ENCODE results near the gene TOX2. TPM values are rescaled to one million over a fixed set of nuclear protein-coding genes. Genes with fewer than 3 reads are reported as not detected.

TOX2 gene
- total RNA-seq, 2 experiments from 2014 or later = 0.23 TPM; not detected in 1

DNA sequence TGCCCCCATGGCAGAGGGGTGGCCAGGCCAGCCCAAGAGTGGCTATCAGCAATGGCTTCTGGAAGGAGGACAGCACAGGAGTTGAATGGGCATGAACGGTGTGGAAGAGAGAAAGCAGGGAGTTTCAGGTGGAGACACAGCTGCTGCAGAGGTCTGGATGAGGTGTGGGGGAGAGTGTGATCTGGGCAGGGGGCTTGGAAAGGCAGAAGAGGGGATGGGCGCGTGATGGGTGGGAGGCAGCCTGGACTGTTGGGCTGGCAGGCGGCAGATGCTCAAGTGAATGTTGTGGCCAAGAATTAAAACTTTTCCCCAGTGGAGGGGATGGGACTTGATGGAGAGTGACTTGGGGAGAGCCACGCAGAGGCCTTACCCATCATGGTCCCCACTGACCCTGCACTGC lies 46.5 kb downstream of the TOX2 start:
- no peaks in the 10 kb centered on the region for H3K9me2 ChIP-seq (ENCODE audit: insufficient read depth, low read length)
- CTCF ChIA-PET (ENCODE audit: unreplicated experiment) = no interaction called here
- TF ChIP-seq, protein P1, sequence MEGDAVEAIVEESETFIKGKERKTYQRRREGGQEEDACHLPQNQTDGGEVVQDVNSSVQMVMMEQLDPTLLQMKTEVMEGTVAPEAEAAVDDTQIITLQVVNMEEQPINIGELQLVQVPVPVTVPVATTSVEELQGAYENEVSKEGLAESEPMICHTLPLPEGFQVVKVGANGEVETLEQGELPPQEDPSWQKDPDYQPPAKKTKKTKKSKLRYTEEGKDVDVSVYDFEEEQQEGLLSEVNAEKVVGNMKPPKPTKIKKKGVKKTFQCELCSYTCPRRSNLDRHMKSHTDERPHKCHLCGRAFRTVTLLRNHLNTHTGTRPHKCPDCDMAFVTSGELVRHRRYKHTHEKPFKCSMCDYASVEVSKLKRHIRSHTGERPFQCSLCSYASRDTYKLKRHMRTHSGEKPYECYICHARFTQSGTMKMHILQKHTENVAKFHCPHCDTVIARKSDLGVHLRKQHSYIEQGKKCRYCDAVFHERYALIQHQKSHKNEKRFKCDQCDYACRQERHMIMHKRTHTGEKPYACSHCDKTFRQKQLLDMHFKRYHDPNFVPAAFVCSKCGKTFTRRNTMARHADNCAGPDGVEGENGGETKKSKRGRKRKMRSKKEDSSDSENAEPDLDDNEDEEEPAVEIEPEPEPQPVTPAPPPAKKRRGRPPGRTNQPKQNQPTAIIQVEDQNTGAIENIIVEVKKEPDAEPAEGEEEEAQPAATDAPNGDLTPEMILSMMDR (conservative IDR thresholded peaks at IDR 0.05; ENCODE audit: low read length) = no peak
- TF ChIP-seq EZH2phosphoT487 (IDR thresholded peaks at IDR 0.05; ENCODE audit: borderline replicate concordance, low read depth, low read length) = no peak
- peaks cover 9% of the 10 kb centered on the region for H3K4me1 ChIP-seq (ENCODE audit: insufficient read depth, low read length, poor library complexity, severe bottlenecking)
- POLR2A ChIA-PET = no interaction called here
- no peaks in the 10 kb centered on the region for H3K36me3 ChIP-seq (ENCODE audit: insufficient read depth, low read length)
- no peak overlapping the region for H3K4me3 ChIP-seq (ENCODE audit: low read depth, low read length, poor library complexity, severe bottlenecking)
- DNase-seq (ENCODE audit: low spot score) = no peak
- intact Hi-C loops (cut with micrococcal nuclease; ENCODE audit: unreplicated experiment) = no loop called here
- no peak overlapping the region for H2AFZ ChIP-seq (ENCODE audit: low read length)
- H3K79me2 ChIP-seq (ENCODE audit: insufficient read depth, low read depth, low read length) = no peaks in the 10 kb centered on the region
- H4K20me1 ChIP-seq (ENCODE audit: insufficient read depth, low read length) = no peaks in the 10 kb centered on the region
- no peak overlapping the region for H3K4me2 ChIP-seq (ENCODE audit: low read length)
- no peaks in the 10 kb centered on the region for H3K9me3 ChIP-seq (ENCODE audit: low read length)
- no peak overlapping the region for H3K27ac ChIP-seq (ENCODE audit: low read depth, low read length, poor library complexity, severe bottlenecking)
- BruUV-seq (replicated peaks) = no TSS peak

DNA sequence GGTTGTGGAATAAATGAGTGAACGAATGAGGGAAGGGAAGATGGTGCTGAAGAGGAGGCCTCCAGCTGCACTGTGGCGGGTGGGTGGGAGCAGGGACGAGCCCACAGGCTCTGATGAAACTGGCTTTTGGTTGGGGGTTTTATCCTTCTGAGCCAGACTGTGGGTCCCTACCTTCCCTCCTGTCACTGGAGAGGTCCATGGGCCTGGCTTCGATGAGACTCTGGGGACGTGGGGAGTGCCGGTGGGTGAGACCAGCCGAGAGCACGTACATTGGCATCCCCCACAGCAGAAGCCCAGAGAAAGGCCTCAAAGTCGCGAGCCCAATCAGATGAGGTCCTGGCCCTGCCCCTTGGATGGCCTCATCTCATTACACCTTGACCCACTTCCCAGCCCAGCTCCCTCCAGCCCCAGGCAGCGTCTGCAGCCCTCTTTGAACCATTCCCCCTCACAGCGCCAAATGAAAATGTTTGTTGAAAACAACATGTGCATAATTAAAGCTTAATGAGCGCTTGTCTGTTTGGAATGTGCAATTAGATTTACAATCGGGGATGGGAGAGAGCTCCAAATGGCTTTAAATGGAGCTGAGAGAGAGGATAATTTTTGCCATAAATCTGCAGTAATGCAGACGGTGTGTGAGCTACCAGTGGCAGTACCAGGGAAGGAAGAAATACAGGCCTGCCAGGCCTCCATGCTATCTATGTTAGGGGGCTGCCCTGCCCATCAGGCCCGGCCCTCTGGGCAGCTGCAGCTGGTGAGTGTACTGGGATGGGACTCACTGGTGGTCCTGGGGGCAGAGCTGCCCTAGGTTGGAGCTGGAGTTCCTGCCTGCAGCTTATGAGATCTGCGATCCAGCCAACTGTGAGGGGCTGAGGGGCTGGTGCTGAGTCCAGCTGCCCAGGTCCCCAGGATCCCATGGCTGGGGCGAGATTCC lies 47.2 kb downstream of the TOX2 start:
- TF ChIP-seq EZH2phosphoT487 (IDR thresholded peaks at IDR 0.05; ENCODE audit: borderline replicate concordance, low read depth, low read length) = no peak
- TF ChIP-seq, protein P1 (conservative IDR thresholded peaks at IDR 0.05; ENCODE audit: low read length) = no peak
- H3K4me1 ChIP-seq (ENCODE audit: insufficient read depth, low read length, poor library complexity, severe bottlenecking) = peaks cover 9% of the 10 kb centered on the region
- H2AFZ ChIP-seq (ENCODE audit: low read length) = no peak overlapping the region
- H3K4me2 ChIP-seq (ENCODE audit: low read length) = no peak overlapping the region
- DNase-seq (ENCODE audit: low spot score) = no peak
- no peak overlapping the region for H3K27ac ChIP-seq (ENCODE audit: low read depth, low read length, poor library complexity, severe bottlenecking)
- no peaks in the 10 kb centered on the region for H3K36me3 ChIP-seq (ENCODE audit: insufficient read depth, low read length)
- no peaks in the 10 kb centered on the region for H3K9me2 ChIP-seq (ENCODE audit: insufficient read depth, low read length)
- no peaks in the 10 kb centered on the region for H3K9me3 ChIP-seq (ENCODE audit: low read length)
- POLR2A ChIA-PET = no interaction called here
- CTCF ChIA-PET (ENCODE audit: unreplicated experiment) = no interaction called here
- no peak overlapping the region for H3K4me3 ChIP-seq (ENCODE audit: low read depth, low read length, poor library complexity, severe bottlenecking)
- intact Hi-C loops (cut with micrococcal nuclease; ENCODE audit: unreplicated experiment) = no loop called here
- no TSS peak for BruUV-seq (replicated peaks)
- no peaks in the 10 kb centered on the region for H4K20me1 ChIP-seq (ENCODE audit: insufficient read depth, low read length)
- H3K79me2 ChIP-seq (ENCODE audit: insufficient read depth, low read depth, low read length) = no peaks in the 10 kb centered on the region

DNA sequence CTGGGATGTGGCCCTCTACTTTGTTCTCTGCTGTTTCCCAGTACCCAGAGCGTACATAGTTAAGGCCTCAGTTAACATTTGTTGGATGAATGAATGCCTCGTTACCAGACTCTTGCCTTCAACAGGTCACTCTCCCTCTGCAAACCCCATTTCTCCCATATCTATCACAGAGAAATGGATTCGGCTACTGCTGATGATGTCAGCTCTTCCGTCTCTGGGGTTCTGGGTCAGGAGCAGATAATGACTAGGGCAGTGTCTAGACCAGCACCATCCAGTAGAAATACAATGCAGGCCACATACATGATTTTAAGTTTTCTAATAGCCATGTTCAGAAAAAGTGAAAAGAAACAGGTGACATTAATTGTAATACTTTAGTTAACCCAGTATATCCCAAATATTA lies 47.9 kb downstream of the TOX2 start:
- Histone ChIP-seq H3K4me1 (ENCODE audit: insufficient read depth, low read length, poor library complexity, severe bottlenecking) (peaks cover 9% of the 10 kb centered on the region), H3K4me3 (ENCODE audit: low read depth, low read length, poor library complexity, severe bottlenecking) (no peak overlapping the region), H3K36me3 (ENCODE audit: insufficient read depth, low read length) (no peaks in the 10 kb centered on the region), H3K79me2 (ENCODE audit: insufficient read depth, low read depth, low read length) (no peaks in the 10 kb centered on the region), H4K20me1 (ENCODE audit: insufficient read depth, low read length) (no peaks in the 10 kb centered on the region), H3K9me3 (ENCODE audit: low read length) (no peaks in the 10 kb centered on the region), H3K27ac (ENCODE audit: low read depth, low read length, poor library complexity, severe bottlenecking) (no peak overlapping the region), H2AFZ (ENCODE audit: low read length) (no peak overlapping the region), H3K4me2 (ENCODE audit: low read length) (no peak overlapping the region), H3K9me2 (ENCODE audit: insufficient read depth, low read length) (no peaks in the 10 kb centered on the region)
- BruUV-seq (replicated peaks) = no TSS peak
- DNase-seq (ENCODE audit: low spot score) = no peak
- CTCF ChIA-PET (ENCODE audit: unreplicated experiment) = no interaction called here
- TF ChIP-seq, protein P1 (conservative IDR thresholded peaks at IDR 0.05; ENCODE audit: low read length) = no peak
- no peak for TF ChIP-seq EZH2phosphoT487 (IDR thresholded peaks at IDR 0.05; ENCODE audit: borderline replicate concordance, low read depth, low read length)
- intact Hi-C loops (cut with micrococcal nuclease; ENCODE audit: unreplicated experiment) = no loop called here
- POLR2A ChIA-PET = no interaction called here
